K562 (cell line): Measurements from ENCODE around the gene RUNX3. TPM values are rescaled to one million over a fixed set of nuclear protein-coding genes. Genes with fewer than 3 reads are reported as not detected.

Experiments
- ATAC-seq: fragments of 200-7000 bp; cut with Tn5 transposase; 3 replicates; pipeline ENCODE4 v1.9.1; 2020; ENCODE audit warnings: moderate library complexity
- BruUV-seq: library from RNA; stranded (reverse); fragments of 400-500 nt; replicated peaks from 2 replicates; lab custom pipeline; 2021; lab: Mats Ljungman, UMichigan
- CTCF ChIA-PET: fragments of 300-600 bp; formaldehyde crosslinking; extraction: SDS; loops from one replicate; lab custom pipeline; 2021; ENCODE audit warnings: low intra/inter-chr PET ratio; lab: Yijun Ruan, JAX
- POLR2A ChIA-PET: fragments of 300-600, 350-650 bp; sonication (Branson Sonifier 250); formaldehyde crosslinking; extraction: SDS; loops from one replicate; lab custom pipeline; 2021; ENCODE audit warnings: antibody characterized with exemption, inconsistent platforms; lab: Yijun Ruan, JAX
- DNase-seq, 4 experiments: peaks; one replicate each; pipeline versions ENCODE4 v3.0.0 to v3.0.0-alpha.2; 2011 to 2018; ENCODE audit warnings: low spot score in 3 of 4, mixed read lengths in 3 of 4; ENCODE audit errors: extremely low read depth in 1 of 4
- FAIRE-seq: peaks from 2 replicates; lab custom pipeline; 2011; peaks lifted over from hg19 to GRCh38; lab: Jason Lieb, UNC
- H2AFZ ChIP-seq: 2 replicates; pipeline ENCODE4 v1.6.0; 2011; ENCODE audit warnings: low read depth, low read length, control low read depth, inconsistent platforms
- H3K27ac ChIP-seq: fragments of 200-600 bp; 3 replicates; pipeline ENCODE4 v1.8.0; 2011; ENCODE audit warnings: low read depth, mild to moderate bottlenecking, control low read depth, inconsistent platforms, low read length, moderate library complexity, mixed read lengths; ENCODE audit errors: extremely low read depth
- H3K27me3 ChIP-seq, 2 experiments: fragments of 300-600 bp in 1 of 2; 2 replicates in 1 of 2; 3 replicates in 1 of 2; pipeline versions ENCODE4 v1.6.0 to v1.8.0; 2011; ENCODE audit warnings: inconsistent platforms in 2 of 2, low read length in 2 of 2, mild to moderate bottlenecking in 1 of 2, mixed read lengths in 1 of 2, moderate library complexity in 1 of 2; ENCODE audit not compliant: control insufficient read depth in 2 of 2, insufficient read depth in 2 of 2
- H3K36me3 ChIP-seq: fragments of 300-600 bp; 3 replicates; pipeline ENCODE4 v1.8.0; 2011; ENCODE audit warnings: mild to moderate bottlenecking, low read length, inconsistent platforms; ENCODE audit not compliant: control insufficient read depth, insufficient read depth
- H3K4me1 ChIP-seq, 2 experiments: fragments of 200-600 bp in 1 of 2; replicated peaks in 1 of 2; 2 replicates in 1 of 2; 3 replicates in 1 of 2; pipeline versions ENCODE4 v1.5.1 to v1.8.0; 2011; ENCODE audit warnings: inconsistent platforms in 2 of 2, low read length in 2 of 2, mild to moderate bottlenecking in 1 of 2, mixed read lengths in 1 of 2, moderate library complexity in 1 of 2; ENCODE audit not compliant: control insufficient read depth in 2 of 2, insufficient read depth in 2 of 2
- H3K4me2 ChIP-seq: 2 replicates; pipeline ENCODE4 v1.6.1; 2011; ENCODE audit warnings: low read length, control low read depth, inconsistent platforms, mixed read lengths; ENCODE audit not compliant: insufficient read depth
- H3K4me3 ChIP-seq: fragments of 200-600 bp; sonication (generic), shearing (Covaris generic); 2 replicates; pipeline ENCODE4 v1.5.1; 2016; ENCODE audit warnings: control low read depth, inconsistent platforms
- H3K79me2 ChIP-seq: fragments of 200-600 bp; 3 replicates; pipeline ENCODE4 v1.8.0; 2011; ENCODE audit warnings: low read length, inconsistent platforms; ENCODE audit not compliant: control insufficient read depth, insufficient read depth
- H3K9ac ChIP-seq, 2 experiments: 2 replicates each; pipeline versions ENCODE4 v1.6.0 to v1.6.1; 2011; ENCODE audit warnings: low read depth in 2 of 2, low read length in 2 of 2, control low read depth in 1 of 2, inconsistent platforms in 1 of 2, mild to moderate bottlenecking in 1 of 2, mixed read lengths in 1 of 2; ENCODE audit not compliant: insufficient read depth in 1 of 2
- H3K9me1 ChIP-seq: one replicate; pipeline ENCODE4 v1.6.0; 2011; ENCODE audit warnings: inconsistent platforms, mild to moderate bottlenecking, low read length, moderate library complexity; ENCODE audit not compliant: control insufficient read depth, insufficient read depth
- H3K9me3 ChIP-seq: replicated peaks from 2 replicates; pipeline ENCODE4 v1.5.1; 2011; ENCODE audit warnings: low read depth, low read length, inconsistent platforms; ENCODE audit not compliant: control insufficient read depth, insufficient read depth
- H4K20me1 ChIP-seq: replicated peaks from 2 replicates; pipeline ENCODE4 v1.6.1; 2011; ENCODE audit warnings: low read length, inconsistent platforms, mixed read lengths; ENCODE audit not compliant: control insufficient read depth, insufficient read depth
- ATF7 ChIP-seq: fragments of 450-650 bp; IDR thresholded peaks from 2 replicates; pipeline ENCODE4 v1.7.1; 2014; ENCODE audit warnings: mild to moderate bottlenecking, moderate library complexity
- CEBPG ChIP-seq, 3 experiments: fragments of 200-800 bp in 1 of 3; sonication (Bioruptor generic) in 1 of 3; sonication (generic) in 1 of 3; formaldehyde crosslinking in 1 of 3; IDR thresholded peaks in 2 of 3; conservative IDR thresholded peaks in 1 of 3; 2 replicates each; pipeline versions ENCODE4 v1.6.1 to v1.8.0; 2016 to 2022; ENCODE audit warnings: missing compliant biosample characterization in 2 of 3, missing genetic modification characterization in 2 of 3, mild to moderate bottlenecking in 1 of 3, missing genetic modification reagents in 1 of 3
- HIVEP1 ChIP-seq: fragments of 250-450 bp; sonication (Bioruptor Pico); IDR thresholded peaks from 2 replicates; pipeline ENCODE4 v1.4.0; 2020; ENCODE audit warnings: mild to moderate bottlenecking
- HNRNPLL ChIP-seq: fragments of 200-400 bp; formaldehyde crosslinking; IDR thresholded peaks from 2 replicates; pipeline ENCODE4 v1.6.1; 2017; ENCODE audit warnings: low read length, low read depth, mild to moderate bottlenecking; ENCODE audit not compliant: poor library complexity, severe bottlenecking
- ILK ChIP-seq: fragments of 450-650 bp; IDR thresholded peaks from 2 replicates; pipeline ENCODE4 v1.6.1; 2016; ENCODE audit warnings: missing genetic modification characterization, low read depth, mild to moderate bottlenecking, missing compliant biosample characterization, moderate library complexity, borderline replicate concordance
- SMC3 ChIP-seq: conservative IDR thresholded peaks from 2 replicates; pipeline ENCODE4 v1.6.1; 2011; ENCODE audit warnings: low read depth, low read length, improper control_type of control experiment; ENCODE audit not compliant: insufficient read depth
- ZFP30 ChIP-seq: fragments of 250-450 bp; sonication (Bioruptor Pico); IDR thresholded peaks from 2 replicates; pipeline ENCODE4 v1.8.0; 2022; ENCODE audit warnings: moderate library complexity, mild to moderate bottlenecking, inconsistent platforms, borderline replicate concordance
- ZNF431 ChIP-seq: sonication (generic); formaldehyde crosslinking; IDR thresholded peaks from 2 replicates; pipeline ENCODE4 v1.8.0; 2022; ENCODE audit warnings: mild to moderate bottlenecking, missing genetic modification reagents
- ZNF764 ChIP-seq: fragments of 250-450 bp; sonication (Bioruptor Pico); IDR thresholded peaks from 2 replicates; pipeline ENCODE4 v1.4.0; 2020; ENCODE audit warnings: low read depth, mild to moderate bottlenecking, moderate library complexity
- WGBS: fragments of 100-300 bp; shearing (Covaris generic); methylation state at CpG from one replicate; pipeline ENCODE4 v1.1.6; 2016; ENCODE audit warnings: low coverage, mixed read lengths; ENCODE audit not compliant: insufficient coverage; ENCODE audit errors: missing lambda C conversion rate; 5-methylcytosine and 5-hydroxymethylcytosine counted together
- in situ Hi-C: fragments of 300-500 bp; cut with MboI; formaldehyde crosslinking; loops from 4 replicates; pipeline ENCODE4 v1.15.0; 2018; ENCODE audit warnings: inconsistent platforms, mixed read lengths
- intact Hi-C: fragments of 100-400 bp; cut with micrococcal nuclease; formaldehyde crosslinking; loops from 2 replicates; pipeline ENCODE4 v1.14.2; 2022
- polyA plus RNA-seq, 8 experiments: library from polyadenylated mRNA; depleted of rRNA in 4 of 8; stranded (reverse) in 5 of 8; unstranded in 3 of 8; fragments of >200 nt; fragmentation: Nextera tagmentation in 2 of 8; fragmentation: Illumina TruSeq in 1 of 8; extraction: Ambion mirVana in 2 of 8; extraction: Trizol in 1 of 8; gene quantifications; 2 replicates each; pipeline versions ENCODE4 v1.2.1 to v1.2.3, GENCODE V29; 2011 to 2014; ENCODE audit warnings: inconsistent platforms in 1 of 8, missing spikeins in 1 of 8
- total RNA-seq, 7 experiments: library from RNA; depleted of rRNA in 6 of 7; stranded (reverse); fragments of >200 nt in 6 of 7; fragmentation: Illumina TruSeq in 2 of 7; extraction: Trizol in 2 of 7; gene quantifications; 2 replicates each; pipeline versions ENCODE4 v1.2.1 to v1.2.3, GENCODE V29; 2011 to 2021; ENCODE audit warnings: low replicate concordance in 1 of 7

Gene RUNX3
- total and polyA plus RNA-seq, 9 of the 15 experiments (the other 6 are each of a cell fraction or from before 2014, with no cell fraction given): 0.01 to 0.64 (median 0.09) TPM

- ChIA-PET POLR2A (interaction anchor here (0.6 to 1.0 kb wide), 2 partner anchors 10 to 117 kb away, joined by 3 read pairs; no protein-coding TSS in a partner anchor), CTCF (no interaction called here)
- H3K9me1 ChIP-seq: no peaks in the 10 kb centered on the region
- no peak overlapping the region for H2AFZ ChIP-seq
- peaks cover 33 to 94% of the 10 kb centered on the region in 2 experiments; a peak in 4 of 5 replicates for H3K27me3 ChIP-seq
- intact Hi-C loops: no loop called here
- peaks cover 25% of the 10 kb centered on the region for H4K20me1 ChIP-seq
- FAIRE-seq (no peak), ATAC-seq (no peak), DNase-seq (no peak)
- no peak overlapping the region for H3K4me2 ChIP-seq
- WGBS: 5% methylated on average over 7 of the region's 11 CpGs
- in situ Hi-C loops: no loop called here
- H3K36me3 ChIP-seq: no peaks in the 10 kb centered on the region
- no peak overlapping the region for H3K27ac ChIP-seq
- no peak for TF ChIP-seq ZFP30 (CRISPR knock-in tag)
- no peak for TF ChIP-seq SMC3
- no peak for TF ChIP-seq ATF7
- no peak for TF ChIP-seq HNRNPLL
- no peak for TF ChIP-seq ZNF431 (CRISPR knock-in tag)
- TF ChIP-seq ILK (tag): no peak
- TF ChIP-seq HIVEP1 (CRISPR knock-in tag): no peak
- no peak for TF ChIP-seq CEBPG (CRISPR knock-in tag; IDR thresholded peaks at IDR 0.05)
- TF ChIP-seq CEBPG (tag; conservative IDR thresholded peaks at IDR 0.05 in 1 of 2, IDR thresholded peaks at IDR 0.05 in 1 of 2): no peak
- no peak for TF ChIP-seq ZNF764 (CRISPR knock-in tag)
- H3K4me1 ChIP-seq: peaks cover 0 to 20% of the 10 kb centered on the region in 2 experiments; a peak in 2 of 5 replicates
- no peak overlapping the region for H3K4me3 ChIP-seq
- no peaks in the 10 kb centered on the region for H3K9me3 ChIP-seq
- no TSS peak for BruUV-seq
- H3K9ac ChIP-seq: no peak overlapping the region
- no peaks in the 10 kb centered on the region for H3K79me2 ChIP-seq
Observed at GRCh38 chr1:24935196-24935526, 5.1 kb upstream of the RUNX3 start.
